ENCODE data around the gene CGNL1.

DNA sequence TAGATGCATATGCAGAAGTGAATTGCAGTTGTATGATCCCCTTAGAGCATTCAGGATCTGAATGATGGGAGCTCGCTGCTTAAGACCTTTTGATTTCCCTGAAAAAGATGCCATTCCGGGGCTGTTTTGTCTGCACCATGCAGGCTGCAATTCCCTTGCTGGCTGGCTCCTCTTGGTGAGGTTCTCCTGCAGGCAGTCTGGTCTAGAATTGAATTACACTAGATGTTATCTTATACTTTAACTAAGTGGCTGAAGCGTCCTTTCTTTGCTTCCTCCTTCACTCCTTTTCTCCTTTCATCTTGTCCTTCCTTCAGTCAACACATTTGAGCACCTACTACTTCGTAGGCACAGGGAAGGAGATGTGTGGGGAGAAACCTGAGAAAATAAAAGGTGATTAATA is 196.8 kb downstream of the CGNL1 start:
- TF ChIP-seq, protein P1, sequence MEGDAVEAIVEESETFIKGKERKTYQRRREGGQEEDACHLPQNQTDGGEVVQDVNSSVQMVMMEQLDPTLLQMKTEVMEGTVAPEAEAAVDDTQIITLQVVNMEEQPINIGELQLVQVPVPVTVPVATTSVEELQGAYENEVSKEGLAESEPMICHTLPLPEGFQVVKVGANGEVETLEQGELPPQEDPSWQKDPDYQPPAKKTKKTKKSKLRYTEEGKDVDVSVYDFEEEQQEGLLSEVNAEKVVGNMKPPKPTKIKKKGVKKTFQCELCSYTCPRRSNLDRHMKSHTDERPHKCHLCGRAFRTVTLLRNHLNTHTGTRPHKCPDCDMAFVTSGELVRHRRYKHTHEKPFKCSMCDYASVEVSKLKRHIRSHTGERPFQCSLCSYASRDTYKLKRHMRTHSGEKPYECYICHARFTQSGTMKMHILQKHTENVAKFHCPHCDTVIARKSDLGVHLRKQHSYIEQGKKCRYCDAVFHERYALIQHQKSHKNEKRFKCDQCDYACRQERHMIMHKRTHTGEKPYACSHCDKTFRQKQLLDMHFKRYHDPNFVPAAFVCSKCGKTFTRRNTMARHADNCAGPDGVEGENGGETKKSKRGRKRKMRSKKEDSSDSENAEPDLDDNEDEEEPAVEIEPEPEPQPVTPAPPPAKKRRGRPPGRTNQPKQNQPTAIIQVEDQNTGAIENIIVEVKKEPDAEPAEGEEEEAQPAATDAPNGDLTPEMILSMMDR (IDR thresholded peaks at IDR 0.05) = no peak
- TF ChIP-seq POLR2A (IDR thresholded peaks at IDR 0.05) = no peak
